GM18507 (cell line): Measurements from ENCODE around the gene ART4.

Experiments used
- DNase-seq: peaks from one replicate; pipeline ENCODE4 v3.0.0; 2011; ENCODE audit warnings: low read depth; ENCODE audit not compliant: insufficient read length; ENCODE audit errors: extremely low spot score
- FAIRE-seq: peaks from 2 replicates; lab custom pipeline; 2011; peaks lifted over from hg19 to GRCh38; lab: Jason Lieb, UNC

Gene ART4

GRCh38 chr12:14825256-14825655 is 18.1 kb downstream of the ART4 start:
- FAIRE-seq = no peak
- no peak for DNase-seq

- DNase-seq (no peak), FAIRE-seq (no peak)
Measured at GRCh38 chr12:14824012-14824634, 19.2 kb downstream of the ART4 start.

GRCh38 chr12:14814014-14814413 is 29.3 kb downstream of the ART4 start, which contains the start of gene SMCO3:
Gene SMCO3 (minus strand): TSS chr12:14814182. CDS start chr12:14806680, 7,502 bp downstream.
- no peak for DNase-seq
- no peak for FAIRE-seq

GRCh38 chr12:14811486-14811885 is 31.8 kb downstream of the ART4 start:
- DNase-seq = no peak
- no peak for FAIRE-seq

GRCh38 chr12:14810953-14811483 is 32.3 kb downstream of the ART4 start:
- FAIRE-seq = peak; percentile 70
- DNase-seq = no peak

GRCh38 chr12:14810167-14810952 is 33.0 kb downstream of the ART4 start:
- no peak for FAIRE-seq
- DNase-seq = no peak

- FAIRE-seq (no peak), DNase-seq (no peak)
Measured at GRCh38 chr12:14803830-14804160, 39.5 kb downstream of the ART4 start.

GRCh38 chr12:14803011-14803829 is 40.1 kb downstream of the ART4 start, which contains the start of the genes C12orf60 and WBP11:
Gene C12orf60 (plus strand): TSS chr12:14803670. CDS start chr12:14822936, 19,266 bp downstream.
Gene WBP11 (minus strand): TSS chr12:14803478. CDS start chr12:14801383, 2,095 bp downstream.
- FAIRE-seq (peak; percentile 100), DNase-seq (peak; percentile 77)

- DNase-seq (no peak), FAIRE-seq (peak; percentile 38)
Measured at GRCh38 chr12:14802721-14803010, 40.7 kb downstream of the ART4 start.

- FAIRE-seq (no peak), DNase-seq (no peak)
Measured at GRCh38 chr12:14802247-14802646, 41.1 kb downstream of the ART4 start.

GRCh38 chr12:14795028-14795448 is 48.3 kb downstream of the ART4 start:
- no peak for FAIRE-seq

GRCh38 chr12:14785568-14785967 is 57.8 kb downstream of the ART4 start:
- FAIRE-seq = no peak
- no peak for DNase-seq

More at GRCh38 chr12:14795028-14795448, 48.3 kb downstream of the ART4 start:
- no peak for DNase-seq

- DNase-seq (no peak), FAIRE-seq (no peak)
Measured at GRCh38 chr12:14784471-14784870, 58.9 kb downstream of the ART4 start.

- DNase-seq = no peak
- peak; percentile 73 for FAIRE-seq
Measured at GRCh38 chr12:14782756-14783155, 60.6 kb downstream of the ART4 start.

- DNase-seq = no peak
- FAIRE-seq = no peak
Measured at GRCh38 chr12:14781563-14781962, 61.8 kb downstream of the ART4 start.

- no peak for FAIRE-seq
Measured at GRCh38 chr12:14780859-14781258, 62.5 kb downstream of the ART4 start.

GRCh38 chr12:14779834-14780233 is 63.5 kb downstream of the ART4 start:
- DNase-seq (no peak), FAIRE-seq (no peak)

More at GRCh38 chr12:14780859-14781258, 62.5 kb downstream of the ART4 start:
- no peak for DNase-seq

- FAIRE-seq (no peak), DNase-seq (no peak)
Measured at GRCh38 chr12:14777271-14777670, 66.1 kb downstream of the ART4 start.

- FAIRE-seq = no peak
- DNase-seq = no peak
Measured at GRCh38 chr12:14776236-14776961, 66.9 kb downstream of the ART4 start.
